PC-9 (cell line): ENCODE data around the gene COL4A1. TPM values are rescaled to one million over a fixed set of nuclear protein-coding genes. Genes with fewer than 3 reads are reported as not detected.
A peak's percentile ranks its signal among the peaks of the same experiment; 100 is the strongest.

Experiments
- BruUV-seq: library from RNA; stranded (reverse); fragments of 400-500 nt; replicated peaks from 2 replicates; lab custom pipeline; 2021; lab: Mats Ljungman, UMichigan
- CTCF ChIA-PET: fragments of 300-600 bp; sonication (Branson Sonifier 250); formaldehyde crosslinking; loops from one replicate; lab custom pipeline; 2022; ENCODE audit warnings: antibody characterized with exemption; lab: Charles Lee
- POLR2A ChIA-PET: fragments of 300-600 bp; sonication (Branson Sonifier 250); formaldehyde crosslinking; loops from one replicate; lab custom pipeline; 2022; ENCODE audit warnings: antibody characterized with exemption; ENCODE audit not compliant: unreplicated experiment; lab: Charles Lee
- DNase-seq, 2 experiments: peaks; one replicate each; pipeline versions ENCODE4 v3.0.0 to v3.0.0-alpha.2; 2015 to 2022; ENCODE audit warnings: mixed read lengths in 1 of 2
- H2AFZ ChIP-seq: fragments of 200-600 bp; sonication (generic); 2 replicates; pipeline ENCODE4 v1.8.1; 2017; ENCODE audit warnings: antibody characterized with exemption
- H3F3A ChIP-seq: fragments of 200-600 bp; sonication (generic); 2 replicates; pipeline ENCODE4 v1.8.1; 2017; ENCODE audit warnings: antibody characterized with exemption, mild to moderate bottlenecking, low read depth; ENCODE audit not compliant: insufficient read depth
- H3K27ac ChIP-seq: fragments of 200-600 bp; sonication (generic); 2 replicates; pipeline ENCODE4 v1.6.1; 2016; ENCODE audit warnings: mixed run types
- H3K27me3 ChIP-seq: fragments of 200-600 bp; sonication (generic); 2 replicates; pipeline ENCODE4 v1.6.1; 2016; ENCODE audit warnings: low read depth, mixed run types; ENCODE audit not compliant: insufficient read depth
- H3K36me3 ChIP-seq: fragments of 200-600 bp; sonication (generic); 2 replicates; pipeline ENCODE4 v1.6.1; 2016; ENCODE audit warnings: low read depth, mixed run types
- H3K4me1 ChIP-seq: fragments of 200-600 bp; sonication (generic); replicated peaks from 2 replicates; pipeline ENCODE4 v1.6.1; 2016; ENCODE audit warnings: mixed run types; ENCODE audit not compliant: insufficient read depth
- H3K4me2 ChIP-seq: fragments of 200-600 bp; sonication (generic); 2 replicates; pipeline ENCODE4 v1.6.1; 2017; ENCODE audit warnings: mixed run types
- H3K4me3 ChIP-seq: fragments of 200-600 bp; sonication (generic); 2 replicates; pipeline ENCODE4 v1.6.1; 2016; ENCODE audit warnings: mixed run types
- H3K79me2 ChIP-seq: fragments of 200-600 bp; sonication (generic); 2 replicates; pipeline ENCODE4 v1.6.1; 2017; ENCODE audit warnings: low read depth, mixed run types
- H3K9me2 ChIP-seq: fragments of 200-600 bp; sonication (generic); 2 replicates; pipeline ENCODE4 v1.8.1; 2017; ENCODE audit warnings: mild to moderate bottlenecking; ENCODE audit not compliant: insufficient read depth
- H3K9me3 ChIP-seq: fragments of 200-600 bp; sonication (generic); 2 replicates; pipeline ENCODE4 v1.8.1; 2016; ENCODE audit warnings: low read depth; ENCODE audit not compliant: insufficient read depth
- H4K20me1 ChIP-seq: fragments of 200-600 bp; sonication (generic); 2 replicates; pipeline ENCODE4 v1.8.1; 2017; ENCODE audit not compliant: insufficient read depth
- EZH2 ChIP-seq: fragments of 200-600 bp; sonication (generic); IDR thresholded peaks from 2 replicates; pipeline ENCODE4 v1.8.0; 2017; ENCODE audit warnings: antibody characterized with exemption, low read depth
- intact Hi-C: fragments of 100-400 bp; cut with micrococcal nuclease; formaldehyde crosslinking; loops from one replicate; pipeline ENCODE4 v1.10.0; 2022; ENCODE audit not compliant: unreplicated experiment
- total RNA-seq: library from RNA; stranded (reverse); gene quantifications from 2 replicates; pipeline ENCODE4 v1.2.3, GENCODE V29; 2021
- TF ChIP-seq, protein P1 (sequence below): fragments of 200-600 bp; sonication (generic); conservative IDR thresholded peaks from 2 replicates; pipeline ENCODE4 v1.6.1; 2017; ENCODE audit warnings: mixed run types, antibody characterized with exemption, mild to moderate bottlenecking, moderate library complexity

The COL4A1 gene
- total RNA-seq, 1 experiment from 2014 or later = 24.5 TPM

DNA sequence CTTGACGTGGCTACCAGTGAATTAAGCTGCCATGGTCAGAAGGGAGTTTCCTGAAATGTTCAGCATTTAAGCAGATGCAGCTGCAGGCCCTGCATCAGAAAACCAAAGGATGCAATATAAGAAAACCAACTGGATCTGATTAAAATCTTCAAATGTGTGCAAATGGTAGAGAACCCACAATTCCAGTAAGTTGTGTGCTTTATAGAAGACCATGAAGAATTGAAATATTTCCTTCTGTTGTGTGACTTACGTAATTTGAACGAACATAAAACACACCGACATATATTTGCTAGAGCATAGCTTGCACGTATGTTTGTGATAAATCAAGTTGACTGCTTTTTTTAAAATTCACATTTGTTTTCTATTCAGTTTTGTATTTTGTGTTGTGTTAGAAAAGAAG is 191.4 kb downstream of the COL4A1 start:
- no peak overlapping the region for H3K27ac ChIP-seq
- H3K36me3 ChIP-seq = no peaks in the 10 kb centered on the region
- no peak overlapping the region for H3K4me3 ChIP-seq
- H3K4me2 ChIP-seq = no peak overlapping the region
- H3K79me2 ChIP-seq = no peaks in the 10 kb centered on the region
- no peaks in the 10 kb centered on the region for H3K9me2 ChIP-seq
- intact Hi-C loops = no loop called here
- H3K9me3 ChIP-seq = no peaks in the 10 kb centered on the region
- no peak overlapping the region for H2AFZ ChIP-seq
- H3K4me1 ChIP-seq = peaks cover 46% of the 10 kb centered on the region
- H3K27me3 ChIP-seq = no peaks in the 10 kb centered on the region
- BruUV-seq = no TSS peak
- POLR2A ChIA-PET = no interaction called here
- peaks cover 41% of the 10 kb centered on the region for H3F3A ChIP-seq
- TF ChIP-seq, protein P1, sequence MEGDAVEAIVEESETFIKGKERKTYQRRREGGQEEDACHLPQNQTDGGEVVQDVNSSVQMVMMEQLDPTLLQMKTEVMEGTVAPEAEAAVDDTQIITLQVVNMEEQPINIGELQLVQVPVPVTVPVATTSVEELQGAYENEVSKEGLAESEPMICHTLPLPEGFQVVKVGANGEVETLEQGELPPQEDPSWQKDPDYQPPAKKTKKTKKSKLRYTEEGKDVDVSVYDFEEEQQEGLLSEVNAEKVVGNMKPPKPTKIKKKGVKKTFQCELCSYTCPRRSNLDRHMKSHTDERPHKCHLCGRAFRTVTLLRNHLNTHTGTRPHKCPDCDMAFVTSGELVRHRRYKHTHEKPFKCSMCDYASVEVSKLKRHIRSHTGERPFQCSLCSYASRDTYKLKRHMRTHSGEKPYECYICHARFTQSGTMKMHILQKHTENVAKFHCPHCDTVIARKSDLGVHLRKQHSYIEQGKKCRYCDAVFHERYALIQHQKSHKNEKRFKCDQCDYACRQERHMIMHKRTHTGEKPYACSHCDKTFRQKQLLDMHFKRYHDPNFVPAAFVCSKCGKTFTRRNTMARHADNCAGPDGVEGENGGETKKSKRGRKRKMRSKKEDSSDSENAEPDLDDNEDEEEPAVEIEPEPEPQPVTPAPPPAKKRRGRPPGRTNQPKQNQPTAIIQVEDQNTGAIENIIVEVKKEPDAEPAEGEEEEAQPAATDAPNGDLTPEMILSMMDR = no peak
- TF ChIP-seq EZH2 = no peak
- CTCF ChIA-PET = interaction anchor here (0.6 to 0.7 kb wide), 2 partner anchors 132 to 326 kb away, joined by 5 to 10 read pairs; no protein-coding TSS in a partner anchor
- DNase-seq = no peak
- H4K20me1 ChIP-seq = no peaks in the 10 kb centered on the region

DNA sequence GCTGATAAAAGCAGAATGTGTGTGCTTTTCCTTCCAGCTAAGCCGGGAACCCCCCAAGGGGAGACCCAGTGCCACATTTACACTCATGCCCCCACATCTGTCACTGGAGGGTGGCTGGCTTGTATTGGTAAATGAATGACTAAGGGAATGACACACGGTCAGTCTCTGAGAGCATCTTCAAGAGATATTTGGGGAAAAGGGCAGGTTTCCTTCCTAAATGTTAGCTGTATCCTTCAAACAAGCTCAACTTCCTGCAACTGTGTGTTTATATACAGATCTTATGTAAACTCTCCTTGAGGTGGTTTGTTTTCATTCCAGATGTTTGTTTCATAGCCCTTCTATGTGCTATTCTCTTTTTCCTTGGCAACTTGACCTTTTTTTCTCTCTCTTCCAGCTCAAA is 192.6 kb downstream of the COL4A1 start:
- H3K4me1 ChIP-seq = peaks cover 51% of the 10 kb centered on the region
- H3K36me3 ChIP-seq = no peaks in the 10 kb centered on the region
- H3K79me2 ChIP-seq = no peaks in the 10 kb centered on the region
- peak overlapping the region; percentile 5; the same call in 1 of the 2 replicates for H2AFZ ChIP-seq
- BruUV-seq = no TSS peak
- H3K27me3 ChIP-seq = no peaks in the 10 kb centered on the region
- no peaks in the 10 kb centered on the region for H3K9me3 ChIP-seq
- peak overlapping the region; percentile 48 for H3K4me2 ChIP-seq
- H3K27ac ChIP-seq = peak overlapping the region; percentile 46
- peak in 1 of 2 experiments; percentile 56 for DNase-seq
- CTCF ChIA-PET = interaction anchor here (1.7 kb wide), 1 partner anchor 24 kb away, joined by 6 read pairs; no protein-coding TSS in a partner anchor
- H3K9me2 ChIP-seq = no peaks in the 10 kb centered on the region
- intact Hi-C loops = no loop called here
- no peak overlapping the region for H3K4me3 ChIP-seq
- peaks cover 45% of the 10 kb centered on the region for H3F3A ChIP-seq
- POLR2A ChIA-PET = interaction anchor here (0.7 kb wide), 2 partner anchors 97 to 1311 kb away, joined by 3 to 6 read pairs; no protein-coding TSS in a partner anchor
- H4K20me1 ChIP-seq = no peaks in the 10 kb centered on the region
- TF ChIP-seq EZH2 = no peak
- TF ChIP-seq, protein P1 = no peak

DNA sequence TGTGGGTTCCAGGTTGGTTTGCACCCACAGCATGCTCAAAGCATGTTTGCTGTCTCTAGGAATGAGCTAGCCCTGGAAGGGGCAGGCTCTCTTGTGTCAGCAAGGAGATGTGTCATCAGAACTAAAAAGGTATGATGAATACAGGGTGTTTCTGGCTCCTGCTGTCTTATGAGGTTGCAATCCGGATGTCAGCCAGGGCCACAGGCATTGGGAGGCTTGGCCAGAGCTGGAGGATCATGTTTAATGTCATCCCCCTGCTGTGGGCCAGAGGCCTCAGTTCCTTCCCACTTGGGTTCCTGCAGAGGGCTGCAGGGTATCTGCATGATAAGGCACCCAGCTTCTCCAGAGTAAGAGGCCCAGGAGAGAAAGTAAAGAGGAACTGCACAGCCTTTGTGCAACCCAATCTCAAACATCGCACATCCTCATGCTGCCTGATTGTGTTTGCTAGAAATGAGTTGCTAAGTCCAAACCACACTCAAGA is 193.6 kb downstream of the COL4A1 start:
- Histone ChIP-seq H3K79me2 (no peaks in the 10 kb centered on the region), H3K4me3 (no peak overlapping the region), H4K20me1 (no peaks in the 10 kb centered on the region), H3K4me2 (peak overlapping the region; percentile 48), H3K9me3 (no peaks in the 10 kb centered on the region), H3F3A (peaks cover 48% of the 10 kb centered on the region), H3K4me1 (peaks cover 55% of the 10 kb centered on the region), H3K27ac (peak overlapping the region; percentile 46), H3K36me3 (no peaks in the 10 kb centered on the region), H3K9me2 (no peaks in the 10 kb centered on the region), H3K27me3 (no peaks in the 10 kb centered on the region), H2AFZ (no peak overlapping the region)
- TF ChIP-seq EZH2 = no peak
- TF ChIP-seq, protein P1 = no peak
- no TSS peak for BruUV-seq
- CTCF ChIA-PET = interaction anchor here (0.5 to 1.7 kb wide), 3 partner anchors 25 to 1199 kb away, joined by 3 to 6 read pairs (median 3); partner anchors contain the start of gene IRS2
- peak; percentile 29 to 91 for DNase-seq
- intact Hi-C loops = no loop called here
- POLR2A ChIA-PET = interaction anchor here (0.6 to 0.7 kb wide), 4 partner anchors 25 to 1097 kb away, joined by 3 to 14 read pairs (median 6); partner anchors contain the start of gene ANKRD10
